WTC11 (cell line): Measurements from ENCODE around the gene RXRA. TPM values are rescaled to one million over a fixed set of nuclear protein-coding genes. Genes with fewer than 3 reads are reported as not detected.
A peak's percentile ranks its signal among the peaks of the same experiment; 100 is the strongest.

Source experiments
- ATAC-seq: fragments of 200-7000 bp; cut with Tn5 transposase; 2 replicates; pipeline ENCODE4 v1.10.0; 2021; ENCODE audit warnings: mild to moderate bottlenecking, moderate library complexity
- CTCF ChIA-PET: fragments of 300-600 bp; sonication (Branson Sonifier 250); formaldehyde crosslinking; loops from one replicate; lab custom pipeline; 2021; ENCODE audit warnings: antibody characterized with exemption; lab: Charles Lee
- POLR2A ChIA-PET: fragments of 350-600 bp; sonication (Branson Sonifier 250); formaldehyde crosslinking; loops from one replicate; lab custom pipeline; 2021; ENCODE audit warnings: antibody characterized with exemption; lab: Charles Lee
- DNase-seq: peaks from one replicate; pipeline ENCODE4 v3.0.0; 2021; ENCODE audit warnings: low spot score
- H3K27ac Mint-ChIP-seq: 2 replicates; pipeline ENCODE4 v1.8.0; 2021; ENCODE audit warnings: mixed read lengths
- H3K27me3 Mint-ChIP-seq: 2 replicates; pipeline ENCODE4 v1.8.0; 2021; ENCODE audit warnings: low read depth, mild to moderate bottlenecking, moderate library complexity, mixed read lengths
- H3K36me3 Mint-ChIP-seq: 2 replicates; pipeline ENCODE4 v1.8.0; 2021; ENCODE audit warnings: mixed read lengths
- H3K4me1 Mint-ChIP-seq: 2 replicates; pipeline ENCODE4 v1.8.0; 2022; ENCODE audit warnings: mixed read lengths
- H3K4me3 Mint-ChIP-seq: 2 replicates; pipeline ENCODE4 v1.8.0; 2021; ENCODE audit warnings: mild to moderate bottlenecking, moderate library complexity, mixed read lengths
- H3K9me3 Mint-ChIP-seq: 2 replicates; pipeline ENCODE4 v1.8.0; 2021; ENCODE audit warnings: mixed read lengths
- CTCF ChIP-seq: fragments of 200-600 bp; IDR thresholded peaks from 2 replicates; pipeline ENCODE4 v1.8.0; 2022; ENCODE audit warnings: antibody characterized with exemption
- E2F5 ChIP-seq: sonication (generic); formaldehyde crosslinking; IDR thresholded peaks from 2 replicates; pipeline ENCODE4 v1.8.1; 2022; ENCODE audit warnings: mild to moderate bottlenecking, moderate library complexity, missing genetic modification reagents
- FOXP1 ChIP-seq: sonication (generic); formaldehyde crosslinking; IDR thresholded peaks from 2 replicates; pipeline ENCODE4 v1.8.0; 2022; ENCODE audit warnings: missing genetic modification reagents, mild to moderate bottlenecking, moderate library complexity, borderline replicate concordance
- HMGA2 ChIP-seq: fragments of 250-450 bp; sonication (Bioruptor Pico); IDR thresholded peaks from 2 replicates; pipeline ENCODE4 v1.4.0; 2021; ENCODE audit warnings: mild to moderate bottlenecking, moderate library complexity
- IRF1 ChIP-seq: sonication (generic); formaldehyde crosslinking; IDR thresholded peaks from 2 replicates; pipeline ENCODE4 v1.8.0; 2023; ENCODE audit warnings: missing genetic modification reagents
- JUN ChIP-seq: sonication (generic); formaldehyde crosslinking; IDR thresholded peaks from 2 replicates; pipeline ENCODE4 v1.8.0; 2023; ENCODE audit warnings: mild to moderate bottlenecking, missing genetic modification reagents
- NFYB ChIP-seq: sonication (generic); formaldehyde crosslinking; conservative IDR thresholded peaks from 2 replicates; pipeline ENCODE4 v1.8.0; 2022; ENCODE audit warnings: low read depth, missing genetic modification reagents
- OVOL2 ChIP-seq: fragments of 250-450 bp; sonication (Bioruptor Pico); IDR thresholded peaks from 2 replicates; pipeline ENCODE4 v1.9.0; 2021; ENCODE audit warnings: mild to moderate bottlenecking, borderline replicate concordance
- PRDM15 ChIP-seq: sonication (generic); formaldehyde crosslinking; IDR thresholded peaks from 2 replicates; pipeline ENCODE4 v1.8.0; 2022; ENCODE audit warnings: missing genetic modification reagents
- SMAD4 ChIP-seq: sonication (generic); formaldehyde crosslinking; IDR thresholded peaks from 2 replicates; pipeline ENCODE4 v1.8.0; 2022; ENCODE audit warnings: mild to moderate bottlenecking, missing genetic modification reagents
- SOX15 ChIP-seq: fragments of 250-450 bp; sonication (Bioruptor Pico); IDR thresholded peaks from 2 replicates; pipeline ENCODE4 v1.9.0; 2021; ENCODE audit warnings: mild to moderate bottlenecking
- SP1 ChIP-seq: sonication (generic); formaldehyde crosslinking; conservative IDR thresholded peaks from 2 replicates; pipeline ENCODE4 v1.8.1; 2022; ENCODE audit warnings: missing genetic modification reagents
- TEAD1 ChIP-seq: sonication (generic); formaldehyde crosslinking; IDR thresholded peaks from 2 replicates; pipeline ENCODE4 v1.8.0; 2022; ENCODE audit warnings: mild to moderate bottlenecking, missing genetic modification reagents
- USF2 ChIP-seq: sonication (generic); formaldehyde crosslinking; IDR thresholded peaks from 2 replicates; pipeline ENCODE4 v1.8.1; 2023; ENCODE audit warnings: mild to moderate bottlenecking, missing genetic modification reagents, moderate library complexity
- ZNF232 ChIP-seq: sonication (generic); formaldehyde crosslinking; IDR thresholded peaks from 2 replicates; pipeline ENCODE4 v1.8.0; 2022; ENCODE audit warnings: mild to moderate bottlenecking, missing genetic modification reagents
- ZNF425 ChIP-seq: fragments of 250-450 bp; sonication (Bioruptor Pico); conservative IDR thresholded peaks from 2 replicates; pipeline ENCODE4 v1.9.0; 2021; ENCODE audit warnings: mild to moderate bottlenecking
- total RNA-seq: library from RNA; stranded (reverse); gene quantifications from 3 replicates; pipeline ENCODE4 v1.2.3, GENCODE V29; 2021

Gene RXRA
- total RNA-seq, 1 experiment from 2014 or later = 27.5 TPM

GRCh38 chr9:134376386-134377142 lies 50.3 kb downstream of the RXRA start:
- ChIA-PET POLR2A (no interaction called here), CTCF (no interaction called here)
- H3K27ac Mint-ChIP-seq = peak overlapping the region; percentile 84
- H3K4me1 Mint-ChIP-seq = peaks cover 3% of the 10 kb centered on the region
- no peaks in the 10 kb centered on the region for H3K36me3 Mint-ChIP-seq
- H3K4me3 Mint-ChIP-seq = no peak overlapping the region
- DNase-seq (no peak), ATAC-seq (no peak)
- no peaks in the 10 kb centered on the region for H3K9me3 Mint-ChIP-seq
- H3K27me3 Mint-ChIP-seq = no peaks in the 10 kb centered on the region
- TF ChIP-seq SP1 (CRISPR knock-in tag) = no peak
- TF ChIP-seq OVOL2 (CRISPR knock-in tag) = no peak
- no peak for TF ChIP-seq FOXP1
- TF ChIP-seq PRDM15 = peak; percentile 85

- ATAC-seq (no peak), DNase-seq (no peak)
- peaks cover 5% of the 10 kb centered on the region for H3K4me1 Mint-ChIP-seq
- H3K27me3 Mint-ChIP-seq = no peaks in the 10 kb centered on the region
- no peaks in the 10 kb centered on the region for H3K36me3 Mint-ChIP-seq
- H3K9me3 Mint-ChIP-seq = no peaks in the 10 kb centered on the region
- CTCF ChIA-PET = no interaction called here
- POLR2A ChIA-PET = no interaction called here
- no peak overlapping the region for H3K27ac Mint-ChIP-seq
- H3K4me3 Mint-ChIP-seq = no peak overlapping the region
- TF ChIP-seq TEAD1 (CRISPR knock-in tag) = no peak
- TF ChIP-seq CTCF = no peak
- no peak for TF ChIP-seq JUN
- no peak for TF ChIP-seq HMGA2 (CRISPR knock-in tag)
- TF ChIP-seq IRF1 (CRISPR knock-in tag) = no peak
- no peak for TF ChIP-seq ZNF232 (CRISPR knock-in tag)
Measured at GRCh38 chr9:134377143-134377484, 50.9 kb downstream of the RXRA start.

- no peaks in the 10 kb centered on the region for H3K9me3 Mint-ChIP-seq
- no peak overlapping the region for H3K27ac Mint-ChIP-seq
- POLR2A ChIA-PET = no interaction called here
- H3K4me1 Mint-ChIP-seq = peaks cover 5% of the 10 kb centered on the region
- H3K36me3 Mint-ChIP-seq = no peaks in the 10 kb centered on the region
- no peak for DNase-seq
- no peaks in the 10 kb centered on the region for H3K27me3 Mint-ChIP-seq
- no peak overlapping the region for H3K4me3 Mint-ChIP-seq
- CTCF ChIA-PET = interaction anchor here (1.2 to 1.5 kb wide), 3 partner anchors 18 to 203 kb away, joined by 3 read pairs; no protein-coding TSS in a partner anchor
- no peak for ATAC-seq
- TF ChIP-seq SMAD4 (CRISPR knock-in tag) (no peak), SOX15 (CRISPR knock-in tag) (no peak), E2F5 (CRISPR knock-in tag) (no peak), USF2 (CRISPR knock-in tag) (no peak), HMGA2 (CRISPR knock-in tag) (no peak), ZNF425 (CRISPR knock-in tag) (no peak), NFYB (no peak)
Measured at GRCh38 chr9:134377976-134378375, 51.7 kb downstream of the RXRA start.
